GM12878 (cell line): ENCODE measurements around the gene DENND4C. TPM values are rescaled to one million over a fixed set of nuclear protein-coding genes. Genes with fewer than 3 reads are reported as not detected.
A peak's percentile ranks its signal among the peaks of the same experiment; 100 is the strongest.

Experiments
- EED ChIP-seq: sonication (generic); IDR thresholded peaks from 2 replicates; pipeline ENCODE4 v1.6.1; 2016; ENCODE audit warnings: antibody characterized with exemption, low read depth
- HDAC6 ChIP-seq: fragments of 200-600 bp; sonication (generic); IDR thresholded peaks from one replicate; pipeline ENCODE4 v1.8.0; 2017; ENCODE audit warnings: antibody characterized with exemption; ENCODE audit not compliant: unreplicated experiment
- IKZF1 ChIP-seq: fragments of 450-650 bp; conservative IDR thresholded peaks from 2 replicates; pipeline ENCODE4 v1.6.1; 2017; ENCODE audit warnings: antibody characterized with exemption, mild to moderate bottlenecking
- MEF2B ChIP-seq: fragments of 450-650 bp; IDR thresholded peaks from 2 replicates; pipeline ENCODE4 v1.6.1; 2018; ENCODE audit warnings: mild to moderate bottlenecking, moderate library complexity; ENCODE audit not compliant: partially characterized antibody, poor library complexity, severe bottlenecking
- MTA3 ChIP-seq: IDR thresholded peaks from 2 replicates; pipeline ENCODE4 v1.6.1; 2012; ENCODE audit warnings: low read length, inconsistent platforms, borderline replicate concordance
- STAT1 ChIP-seq: fragments of 450-650 bp; conservative IDR thresholded peaks from 2 replicates; pipeline ENCODE4 v1.6.1; 2014; ENCODE audit warnings: antibody characterized with exemption, mild to moderate bottlenecking
- TBL1XR1 ChIP-seq: IDR thresholded peaks from 2 replicates; pipeline ENCODE4 v1.6.1; 2012; ENCODE audit warnings: low read depth, low read length, improper control_type of control experiment
- ZNF207 ChIP-seq: fragments of 450-650 bp; IDR thresholded peaks from 2 replicates; pipeline ENCODE4 v1.6.1; 2014; ENCODE audit warnings: antibody characterized with exemption, mild to moderate bottlenecking, borderline replicate concordance
- ZSCAN29 ChIP-seq: fragments of 450-650 bp; IDR thresholded peaks from 2 replicates; pipeline ENCODE4 v1.6.1; 2017; ENCODE audit warnings: mild to moderate bottlenecking, moderate library complexity
- polyA plus RNA-seq, 11 experiments: library from polyadenylated mRNA; depleted of rRNA in 4 of 11; unstranded in 6 of 11; stranded (reverse) in 5 of 11; fragments of >200 nt; fragmentation: Nextera tagmentation in 4 of 11; fragmentation: Illumina TruSeq in 1 of 11; extraction: Ambion mirVana in 4 of 11; extraction: Trizol in 1 of 11; gene quantifications; 1 replicate in 1 of 11; 2 replicates in 10 of 11; pipeline versions ENCODE4 v1.2.1 to v1.2.3, GENCODE V29; 2011 to 2016; ENCODE audit warnings: inconsistent platforms in 2 of 11, missing spikeins in 2 of 11, low read depth in 1 of 11
- total RNA-seq, 4 experiments: library from RNA; depleted of rRNA in 3 of 4; stranded (reverse); fragments of >200 nt in 3 of 4; fragmentation: Illumina TruSeq in 1 of 4; extraction: Trizol in 1 of 4; gene quantifications; 2 replicates each; pipeline versions ENCODE4 v1.2.1 to v1.2.3, GENCODE V29; 2013 to 2021
- TF ChIP-seq, protein P1 (sequence below): fragments of 450-650 bp; IDR thresholded peaks from 2 replicates; pipeline ENCODE4 v1.6.1; 2018; ENCODE audit warnings: borderline replicate concordance, mild to moderate bottlenecking; ENCODE audit not compliant: partially characterized antibody
- TF ChIP-seq, protein P2 (sequence below), 3 experiments: IDR thresholded peaks in 2 of 3; conservative IDR thresholded peaks in 1 of 3; 2 replicates each; pipeline ENCODE4 v1.5.1; 2011; ENCODE audit warnings: low read depth in 3 of 3, low read length in 3 of 3, mild to moderate bottlenecking in 3 of 3, control low read depth in 2 of 3, moderate library complexity in 2 of 3, inconsistent platforms in 1 of 3, mixed read lengths in 1 of 3; ENCODE audit not compliant: control insufficient read depth in 2 of 3, insufficient read depth in 1 of 3; ENCODE audit errors: extremely low read depth in 1 of 3
- TF ChIP-seq, protein P3 (sequence below): fragments of 450-650 bp; IDR thresholded peaks from 2 replicates; pipeline ENCODE4 v1.6.1; 2014; ENCODE audit warnings: mild to moderate bottlenecking
- TF ChIP-seq, protein P4 (sequence below): fragments of 150-350 bp; IDR thresholded peaks from 2 replicates; pipeline ENCODE4 v1.6.1; 2014; ENCODE audit warnings: mild to moderate bottlenecking, low read depth, low read length

DENND4C gene
- total and polyA plus RNA-seq, 10 of the 15 experiments (the other 5 are each of a cell fraction or from before 2014, with no cell fraction given), result 8.2 to 49.3 (median 24.7) TPM

DNA sequence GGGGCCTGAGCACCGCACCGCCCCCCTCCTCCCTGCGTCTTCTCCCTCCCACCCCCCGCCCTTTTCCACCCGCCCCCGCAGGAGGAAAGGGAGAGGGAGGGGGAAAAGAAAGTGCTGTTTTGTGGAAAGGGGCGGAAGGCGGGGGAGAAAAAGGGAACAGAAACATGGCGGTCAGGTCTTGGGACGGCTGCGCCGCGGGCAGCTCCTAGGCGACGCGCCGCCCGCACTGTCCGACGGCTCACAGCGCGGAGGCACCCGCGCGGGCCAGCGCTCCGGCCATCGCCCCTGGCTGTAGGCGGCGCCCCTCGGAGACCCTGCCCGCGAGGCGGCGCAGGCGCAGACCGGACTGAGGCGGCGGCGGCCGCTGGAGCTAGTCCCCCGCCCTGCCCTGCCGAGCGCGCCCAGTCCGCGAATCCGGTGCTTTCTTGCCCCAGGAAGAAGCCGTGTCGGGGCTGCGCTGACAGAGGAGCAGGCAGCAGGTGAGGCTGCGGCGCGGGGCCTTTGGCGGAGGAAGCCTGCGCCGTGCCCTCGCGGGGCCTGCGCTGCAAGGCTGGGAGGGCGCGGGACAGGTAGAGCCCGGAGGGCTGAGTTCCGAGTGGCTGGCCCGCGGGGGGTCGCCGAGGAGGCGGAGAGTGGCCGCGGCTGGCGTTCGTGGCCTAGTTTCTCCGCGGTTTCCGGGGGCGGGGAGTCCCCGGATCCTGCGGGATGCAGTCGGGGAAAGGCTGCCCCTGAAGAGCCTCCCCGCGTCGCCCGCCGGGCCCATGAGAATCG is at the start of gene DENND4C (continued):
- TF ChIP-seq, protein P1, sequence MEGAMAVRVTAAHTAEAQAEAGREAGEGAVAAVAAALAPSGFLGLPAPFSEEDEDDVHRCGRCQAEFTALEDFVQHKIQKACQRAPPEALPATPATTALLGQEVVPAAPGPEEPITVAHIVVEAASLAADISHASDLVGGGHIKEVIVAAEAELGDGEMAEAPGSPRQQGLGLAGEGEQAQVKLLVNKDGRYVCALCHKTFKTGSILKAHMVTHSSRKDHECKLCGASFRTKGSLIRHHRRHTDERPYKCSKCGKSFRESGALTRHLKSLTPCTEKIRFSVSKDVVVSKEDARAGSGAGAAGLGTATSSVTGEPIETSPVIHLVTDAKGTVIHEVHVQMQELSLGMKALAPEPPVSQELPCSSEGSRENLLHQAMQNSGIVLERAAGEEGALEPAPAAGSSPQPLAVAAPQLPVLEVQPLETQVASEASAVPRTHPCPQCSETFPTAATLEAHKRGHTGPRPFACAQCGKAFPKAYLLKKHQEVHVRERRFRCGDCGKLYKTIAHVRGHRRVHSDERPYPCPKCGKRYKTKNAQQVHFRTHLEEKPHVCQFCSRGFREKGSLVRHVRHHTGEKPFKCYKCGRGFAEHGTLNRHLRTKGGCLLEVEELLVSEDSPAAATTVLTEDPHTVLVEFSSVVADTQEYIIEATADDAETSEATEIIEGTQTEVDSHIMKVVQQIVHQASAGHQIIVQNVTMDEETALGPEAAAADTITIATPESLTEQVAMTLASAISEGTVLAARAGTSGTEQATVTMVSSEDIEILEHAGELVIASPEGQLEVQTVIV, result no peak
- 0 out of 2 replicates have a peak, but pooled peaks have one; percentile 55 for TF ChIP-seq STAT1
- no peak for TF ChIP-seq MTA3
- TF ChIP-seq, protein P2, sequence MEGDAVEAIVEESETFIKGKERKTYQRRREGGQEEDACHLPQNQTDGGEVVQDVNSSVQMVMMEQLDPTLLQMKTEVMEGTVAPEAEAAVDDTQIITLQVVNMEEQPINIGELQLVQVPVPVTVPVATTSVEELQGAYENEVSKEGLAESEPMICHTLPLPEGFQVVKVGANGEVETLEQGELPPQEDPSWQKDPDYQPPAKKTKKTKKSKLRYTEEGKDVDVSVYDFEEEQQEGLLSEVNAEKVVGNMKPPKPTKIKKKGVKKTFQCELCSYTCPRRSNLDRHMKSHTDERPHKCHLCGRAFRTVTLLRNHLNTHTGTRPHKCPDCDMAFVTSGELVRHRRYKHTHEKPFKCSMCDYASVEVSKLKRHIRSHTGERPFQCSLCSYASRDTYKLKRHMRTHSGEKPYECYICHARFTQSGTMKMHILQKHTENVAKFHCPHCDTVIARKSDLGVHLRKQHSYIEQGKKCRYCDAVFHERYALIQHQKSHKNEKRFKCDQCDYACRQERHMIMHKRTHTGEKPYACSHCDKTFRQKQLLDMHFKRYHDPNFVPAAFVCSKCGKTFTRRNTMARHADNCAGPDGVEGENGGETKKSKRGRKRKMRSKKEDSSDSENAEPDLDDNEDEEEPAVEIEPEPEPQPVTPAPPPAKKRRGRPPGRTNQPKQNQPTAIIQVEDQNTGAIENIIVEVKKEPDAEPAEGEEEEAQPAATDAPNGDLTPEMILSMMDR (IDR thresholded peaks at IDR 0.05 in 2 of 3, conservative IDR thresholded peaks at IDR 0.05 in 1 of 3; ENCODE audit: control insufficient read depth in 2 of 3, extremely low read depth in 1 of 3, insufficient read depth in 1 of 3, low read depth in 3 of 3, low read length in 3 of 3), result peak in 1 of 3 experiments; percentile 24; a peak in 1 of 6 replicates
- TF ChIP-seq ZNF207, result peak; percentile 81
- peak; percentile 93 for TF ChIP-seq EED
- TF ChIP-seq, protein P3, sequence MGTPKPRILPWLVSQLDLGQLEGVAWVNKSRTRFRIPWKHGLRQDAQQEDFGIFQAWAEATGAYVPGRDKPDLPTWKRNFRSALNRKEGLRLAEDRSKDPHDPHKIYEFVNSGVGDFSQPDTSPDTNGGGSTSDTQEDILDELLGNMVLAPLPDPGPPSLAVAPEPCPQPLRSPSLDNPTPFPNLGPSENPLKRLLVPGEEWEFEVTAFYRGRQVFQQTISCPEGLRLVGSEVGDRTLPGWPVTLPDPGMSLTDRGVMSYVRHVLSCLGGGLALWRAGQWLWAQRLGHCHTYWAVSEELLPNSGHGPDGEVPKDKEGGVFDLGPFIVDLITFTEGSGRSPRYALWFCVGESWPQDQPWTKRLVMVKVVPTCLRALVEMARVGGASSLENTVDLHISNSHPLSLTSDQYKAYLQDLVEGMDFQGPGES, result 0 out of 2 replicates have a peak, but pooled peaks have one; percentile 30
- peak; percentile 77; the same call in 1 of the 2 replicates for TF ChIP-seq TBL1XR1
- TF ChIP-seq, protein P4, sequence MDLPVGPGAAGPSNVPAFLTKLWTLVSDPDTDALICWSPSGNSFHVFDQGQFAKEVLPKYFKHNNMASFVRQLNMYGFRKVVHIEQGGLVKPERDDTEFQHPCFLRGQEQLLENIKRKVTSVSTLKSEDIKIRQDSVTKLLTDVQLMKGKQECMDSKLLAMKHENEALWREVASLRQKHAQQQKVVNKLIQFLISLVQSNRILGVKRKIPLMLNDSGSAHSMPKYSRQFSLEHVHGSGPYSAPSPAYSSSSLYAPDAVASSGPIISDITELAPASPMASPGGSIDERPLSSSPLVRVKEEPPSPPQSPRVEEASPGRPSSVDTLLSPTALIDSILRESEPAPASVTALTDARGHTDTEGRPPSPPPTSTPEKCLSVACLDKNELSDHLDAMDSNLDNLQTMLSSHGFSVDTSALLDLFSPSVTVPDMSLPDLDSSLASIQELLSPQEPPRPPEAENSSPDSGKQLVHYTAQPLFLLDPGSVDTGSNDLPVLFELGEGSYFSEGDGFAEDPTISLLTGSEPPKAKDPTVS, result no peak
- peak; percentile 79 for TF ChIP-seq ZSCAN29
- peak; percentile 32 for TF ChIP-seq HDAC6
- TF ChIP-seq MEF2B, result no peak
- TF ChIP-seq IKZF1, result peak; percentile 99
